Naive B cell (primary cell): Measurements from ENCODE around the gene CLSTN2. TPM values are rescaled to one million over a fixed set of nuclear protein-coding genes. Genes with fewer than 3 reads are reported as not detected.

Experiments used
- ATAC-seq, 2 donors: fragments of 150-1000 bp; cut with Tn5 transposase; 2 replicates each; pipeline ENCODE4 v1.10.0; 2021; ENCODE audit warnings: low read depth in 2 of 2, mild to moderate bottlenecking in 2 of 2, moderate library complexity in 2 of 2
- DNase-seq: peaks from one replicate; pipeline ENCODE4 v3.0.0; 2022
- H3K27ac Mint-ChIP-seq, 6 donors: one replicate each; pipeline ENCODE4 v1.8.0; 2020 to 2022; ENCODE audit warnings: mild to moderate bottlenecking in 6 of 6, mixed read lengths in 6 of 6, moderate library complexity in 5 of 6, inconsistent platforms in 2 of 6
- H3K27me3 Mint-ChIP-seq, 3 donors: one replicate each; pipeline ENCODE4 v1.8.0; 2021 to 2022; ENCODE audit warnings: mixed read lengths in 3 of 3, mild to moderate bottlenecking in 1 of 3
- H3K36me3 Mint-ChIP-seq, 2 donors: one replicate each; pipeline ENCODE4 v1.8.0; 2020 to 2022; ENCODE audit warnings: mixed read lengths in 2 of 2, inconsistent platforms in 1 of 2, mild to moderate bottlenecking in 1 of 2
- H3K4me1 Mint-ChIP-seq, 3 donors: one replicate each; pipeline ENCODE4 v1.8.0; 2020 to 2022; ENCODE audit warnings: mixed read lengths in 3 of 3, inconsistent platforms in 1 of 3, mild to moderate bottlenecking in 1 of 3, moderate library complexity in 1 of 3
- H3K4me3 Mint-ChIP-seq, 8 donors: one replicate each; pipeline ENCODE4 v1.8.0; 2020 to 2022; ENCODE audit warnings: mild to moderate bottlenecking in 8 of 8, mixed read lengths in 8 of 8, moderate library complexity in 8 of 8, inconsistent platforms in 2 of 8
- H3K9me3 Mint-ChIP-seq, 7 donors: one replicate each; pipeline ENCODE4 v1.8.0; 2020 to 2022; ENCODE audit warnings: mixed read lengths in 7 of 7, mild to moderate bottlenecking in 5 of 7, inconsistent platforms in 2 of 7, moderate library complexity in 1 of 7
- polyA plus RNA-seq, 6 donors: library from polyadenylated mRNA; unstranded; fragments of 300-500 nt; fragmentation: Illumina TruSeq; gene quantifications; one replicate each; pipeline ENCODE4 v1.2.3, GENCODE V29; 2021; ENCODE audit warnings: low read depth in 6 of 6

The CLSTN2 gene
- polyA plus RNA-seq, 6 donors from 2014 or later: not detected

DNA sequence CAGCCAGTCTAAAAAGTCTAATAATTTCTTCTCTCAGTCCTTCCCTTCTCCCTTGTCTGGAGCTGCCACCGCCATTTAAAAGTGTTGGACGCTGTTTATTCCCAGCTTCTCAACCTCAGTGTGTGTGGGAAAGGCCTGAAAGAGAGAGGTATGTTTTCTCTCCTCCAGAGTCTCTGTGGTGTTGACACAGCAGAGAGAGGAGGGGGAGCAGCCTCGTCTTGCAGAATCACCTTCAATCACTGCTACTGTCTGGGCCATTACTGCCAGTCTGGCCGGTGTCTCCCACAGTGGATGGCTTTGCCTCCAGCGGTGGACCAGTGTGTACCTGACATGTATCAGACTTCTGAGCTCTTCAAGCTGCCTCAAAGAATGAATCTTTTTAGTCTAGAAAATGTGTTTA is 641.5 kb downstream of the CLSTN2 start:
- Mint-ChIP-seq H3K9me3 (peaks cover 0 to 6% (median 0%) of the 10 kb centered on the region in 7 donors), H3K36me3 (no peaks in the 10 kb centered on the region), H3K4me3 (no peak overlapping the region), H3K27me3 (peaks cover 3 to 21% (median 14%) of the 10 kb centered on the region in 3 donors), H3K4me1 (no peaks in the 10 kb centered on the region), H3K27ac (no peak overlapping the region)
- no peak for DNase-seq
- ATAC-seq: no peak

DNA sequence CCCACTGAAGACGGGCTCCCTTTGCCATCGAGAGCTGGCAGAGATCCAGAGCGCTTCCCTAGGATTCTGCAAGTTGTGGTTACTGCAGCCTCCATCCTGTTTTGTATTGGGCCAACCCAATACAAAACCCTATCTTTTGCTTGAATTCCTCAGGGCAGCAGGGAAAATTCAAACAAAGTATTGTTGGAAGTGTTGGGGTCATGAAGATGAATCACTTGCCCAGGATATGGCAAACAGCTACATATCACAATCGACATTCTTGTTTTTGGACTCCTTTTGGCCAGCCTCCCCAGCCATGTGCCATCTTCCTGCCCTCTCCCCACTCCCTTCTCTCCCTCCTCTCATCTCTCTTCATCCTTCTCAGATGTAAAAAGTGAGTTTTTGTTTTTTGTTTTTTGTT is 642.9 kb downstream of the CLSTN2 start:
- Mint-ChIP-seq H3K36me3 (no peaks in the 10 kb centered on the region), H3K9me3 (peaks cover 0 to 6% (median 0%) of the 10 kb centered on the region in 7 donors), H3K27me3 (peaks cover 3 to 21% (median 14%) of the 10 kb centered on the region in 3 donors), H3K4me3 (peak overlapping the region in 1 of 8 donors; percentile 16), H3K4me1 (no peaks in the 10 kb centered on the region), H3K27ac (no peak overlapping the region)
- no peak for DNase-seq
- ATAC-seq: no peak

DNA sequence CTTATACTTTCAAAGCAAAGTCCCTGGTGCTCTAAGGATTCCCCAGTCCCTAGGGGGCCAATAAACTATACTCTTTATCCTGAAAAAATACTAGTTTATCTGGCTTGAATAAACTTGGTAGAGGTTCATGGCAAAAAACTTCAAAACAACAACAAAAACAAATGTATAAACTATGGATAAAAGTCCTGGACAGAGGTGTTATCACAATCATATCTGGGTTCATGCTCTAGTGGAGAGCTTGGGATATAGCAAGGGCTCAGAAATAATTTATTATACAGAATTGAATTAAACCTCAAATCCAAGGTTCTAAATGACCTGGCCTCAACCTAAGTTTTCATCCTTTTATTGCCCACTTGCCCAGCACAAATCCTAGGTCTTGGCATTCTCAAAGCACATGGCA is 644.3 kb downstream of the CLSTN2 start:
- H3K36me3 Mint-ChIP-seq: no peaks in the 10 kb centered on the region
- peaks cover 11 to 21% (median 19%) of the 10 kb centered on the region in 3 donors for H3K27me3 Mint-ChIP-seq
- no peak for ATAC-seq
- no peaks in the 10 kb centered on the region for H3K4me1 Mint-ChIP-seq
- DNase-seq: no peak
- no peak overlapping the region for H3K4me3 Mint-ChIP-seq
- H3K27ac Mint-ChIP-seq: no peak overlapping the region
- H3K9me3 Mint-ChIP-seq: peaks cover 0 to 6% (median 0%) of the 10 kb centered on the region in 7 donors

DNA sequence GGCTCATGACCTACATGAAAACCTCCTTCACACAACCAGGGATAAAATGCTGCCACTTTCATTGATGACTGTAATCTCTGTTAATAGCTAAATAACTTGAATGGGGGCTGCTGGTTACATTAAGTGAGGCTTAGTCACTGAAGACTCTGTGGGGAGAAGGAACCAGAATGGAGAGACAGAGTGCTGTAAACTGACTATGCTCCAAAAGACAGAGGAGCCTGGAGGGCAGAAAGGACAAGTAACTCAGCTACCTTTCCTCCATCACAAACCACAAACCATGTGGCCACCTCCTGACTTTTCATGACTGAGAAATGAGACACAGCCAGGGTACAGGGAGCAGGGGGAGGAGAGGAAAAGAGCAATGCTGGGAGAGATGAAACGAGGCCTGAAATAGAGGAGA is 645.8 kb downstream of the CLSTN2 start:
- ATAC-seq (no peak), DNase-seq (no peak)
- Mint-ChIP-seq H3K4me3 (no peak overlapping the region), H3K36me3 (no peaks in the 10 kb centered on the region), H3K27ac (no peak overlapping the region), H3K4me1 (no peaks in the 10 kb centered on the region), H3K27me3 (peaks cover 16 to 21% (median 19%) of the 10 kb centered on the region in 3 donors), H3K9me3 (peaks cover 0 to 6% (median 0%) of the 10 kb centered on the region in 7 donors)

DNA sequence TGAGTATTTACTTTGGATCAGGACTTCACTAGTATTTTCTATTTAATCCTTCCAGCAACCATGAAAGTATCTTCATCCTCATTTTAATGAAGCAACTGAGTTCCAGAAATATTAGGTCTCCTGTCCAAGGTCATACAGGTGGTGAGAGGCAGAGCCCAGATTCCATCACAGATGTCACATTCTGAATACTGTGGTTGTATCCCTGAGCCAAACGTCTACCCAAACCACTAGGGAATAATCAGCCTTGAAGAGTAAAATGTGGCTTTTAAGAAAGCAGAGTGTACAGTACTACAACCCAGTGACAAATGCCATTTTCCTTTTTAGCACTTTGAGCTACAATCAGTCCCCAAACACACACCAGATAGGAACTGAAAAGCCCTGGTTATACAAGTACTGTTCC is 649.6 kb downstream of the CLSTN2 start:
- H3K9me3 Mint-ChIP-seq: peaks cover 0 to 5% (median 0%) of the 10 kb centered on the region in 7 donors

DNA sequence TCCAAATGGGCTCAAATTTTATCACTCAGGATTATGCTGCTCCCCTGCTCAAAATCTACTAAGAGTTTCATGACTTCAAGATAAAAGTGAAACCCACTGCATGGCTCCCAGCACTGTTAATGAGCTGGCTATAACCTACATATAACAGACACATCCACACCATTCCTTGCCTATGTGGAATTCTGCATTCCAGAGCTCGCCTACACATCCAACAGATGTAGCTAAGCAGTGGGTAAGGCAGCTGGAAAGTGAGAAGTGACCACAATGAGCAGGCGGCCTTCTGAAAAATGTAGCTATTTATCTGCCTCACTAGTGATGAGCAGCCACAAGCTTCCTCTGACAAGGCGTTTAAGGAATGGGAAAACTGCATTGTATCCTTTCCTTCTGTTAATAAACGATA is 650.8 kb downstream of the CLSTN2 start:
- no peaks in the 10 kb centered on the region for H3K4me1 Mint-ChIP-seq
- no peak overlapping the region for H3K4me3 Mint-ChIP-seq
- no peak overlapping the region for H3K27ac Mint-ChIP-seq
- DNase-seq (no peak), ATAC-seq (no peak)
- H3K9me3 Mint-ChIP-seq: peaks cover 0 to 5% (median 0%) of the 10 kb centered on the region in 7 donors
- H3K27me3 Mint-ChIP-seq: peaks cover 13 to 23% (median 14%) of the 10 kb centered on the region in 3 donors
- H3K36me3 Mint-ChIP-seq: no peaks in the 10 kb centered on the region

More for the DNA sequence above, 649.6 kb downstream of the CLSTN2 start:
- DNase-seq (no peak), ATAC-seq (no peak)
- Mint-ChIP-seq H3K36me3 (no peaks in the 10 kb centered on the region), H3K27me3 (peaks cover 17 to 20% (median 20%) of the 10 kb centered on the region in 3 donors), H3K4me1 (no peaks in the 10 kb centered on the region), H3K4me3 (no peak overlapping the region), H3K27ac (no peak overlapping the region)

DNA sequence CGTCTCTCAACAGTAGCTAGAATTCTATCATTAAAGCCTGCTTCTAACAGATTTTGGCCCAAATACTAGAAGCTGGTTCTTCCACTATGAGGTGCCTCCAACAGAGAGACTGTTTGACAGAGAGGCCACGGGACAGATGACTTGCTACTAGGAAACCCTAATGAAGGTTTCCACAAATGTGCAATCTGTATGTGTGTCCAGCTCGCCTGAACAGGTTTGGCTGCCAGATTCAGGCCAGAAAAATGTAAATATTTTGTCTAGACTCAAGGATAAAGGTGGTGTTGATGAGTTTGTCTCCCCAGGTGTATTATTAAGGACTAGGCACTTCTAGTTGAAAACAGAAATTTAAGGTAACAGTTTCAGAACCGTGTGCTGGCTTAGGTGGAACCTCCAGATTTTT is 651.3 kb downstream of the CLSTN2 start:
- ATAC-seq (no peak), DNase-seq (no peak)
- Mint-ChIP-seq H3K4me1 (no peaks in the 10 kb centered on the region), H3K4me3 (no peak overlapping the region), H3K27me3 (peaks cover 11 to 23% (median 11%) of the 10 kb centered on the region in 3 donors), H3K9me3 (peaks cover 0 to 5% (median 0%) of the 10 kb centered on the region in 7 donors), H3K36me3 (no peaks in the 10 kb centered on the region), H3K27ac (no peak overlapping the region)

DNA sequence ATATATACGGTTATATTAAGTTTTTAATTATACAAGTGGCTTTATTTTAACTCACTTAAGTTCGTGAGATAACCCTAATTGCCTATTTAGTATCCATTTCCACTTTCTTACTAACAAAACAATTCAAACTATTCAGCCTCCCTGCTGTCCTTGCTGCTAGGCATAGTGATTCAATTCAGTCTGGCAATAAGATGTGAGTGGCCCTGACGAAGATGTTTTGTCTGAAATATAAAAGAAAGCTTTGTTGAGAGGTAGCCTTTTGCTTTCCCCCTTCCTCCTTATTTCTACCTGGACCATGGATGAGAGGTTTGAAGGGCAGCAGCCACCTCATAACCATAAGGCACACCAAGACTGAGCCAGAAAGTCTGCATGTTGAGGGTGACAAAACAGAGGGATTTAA is 653.6 kb downstream of the CLSTN2 start:
- Mint-ChIP-seq H3K9me3 (peaks cover 0 to 5% (median 0%) of the 10 kb centered on the region in 7 donors), H3K27ac (no peak overlapping the region), H3K4me1 (no peaks in the 10 kb centered on the region), H3K36me3 (no peaks in the 10 kb centered on the region), H3K27me3 (peaks cover 19 to 24% (median 23%) of the 10 kb centered on the region in 3 donors), H3K4me3 (no peak overlapping the region)
- ATAC-seq: no peak
- DNase-seq: no peak

DNA sequence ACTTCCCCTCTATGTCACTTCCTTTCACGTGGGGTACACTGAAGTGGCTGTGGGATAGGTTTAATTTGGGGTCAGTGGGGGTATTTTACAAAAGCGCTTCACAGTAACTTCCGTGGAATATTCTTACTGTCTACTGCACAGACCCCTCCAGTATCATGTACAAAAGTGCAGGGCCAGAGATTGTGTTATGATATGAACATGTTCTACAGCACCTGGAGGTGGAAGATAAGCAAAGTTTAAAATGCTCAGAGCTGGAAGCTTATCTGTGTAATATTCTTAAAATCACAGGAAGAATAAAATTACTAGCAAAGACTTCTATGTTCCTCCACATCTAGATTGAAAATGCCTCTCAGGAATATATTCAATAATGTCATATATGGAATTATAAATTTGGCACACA is 658.8 kb downstream of the CLSTN2 start:
- H3K27ac Mint-ChIP-seq: no peak overlapping the region
- H3K27me3 Mint-ChIP-seq: peaks cover 8 to 13% (median 9%) of the 10 kb centered on the region in 3 donors
- peaks cover 0 to 3% (median 0%) of the 10 kb centered on the region in 7 donors for H3K9me3 Mint-ChIP-seq
- H3K4me3 Mint-ChIP-seq: no peak overlapping the region
- DNase-seq (no peak), ATAC-seq (no peak)
- no peaks in the 10 kb centered on the region for H3K36me3 Mint-ChIP-seq
- no peaks in the 10 kb centered on the region for H3K4me1 Mint-ChIP-seq

DNA sequence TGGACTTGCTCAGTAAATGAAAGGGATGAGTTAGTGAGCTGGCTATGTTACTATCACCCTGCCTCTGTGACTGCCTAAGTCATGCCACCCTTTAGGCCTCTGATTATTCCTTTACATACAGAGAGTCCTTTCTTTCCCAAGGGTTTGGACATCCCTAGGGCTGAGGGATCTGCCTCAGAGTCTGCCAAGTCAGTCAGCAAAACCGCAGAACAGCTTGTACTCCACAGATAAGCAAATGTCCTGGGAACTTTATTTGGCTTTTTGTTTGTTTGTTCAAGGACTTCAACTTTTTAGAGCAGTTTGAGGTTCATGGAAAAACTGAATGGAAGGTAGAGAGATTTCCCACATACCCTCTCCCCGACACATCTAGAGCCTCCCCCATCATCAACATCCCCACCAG is 660.3 kb downstream of the CLSTN2 start:
- Mint-ChIP-seq H3K9me3 (peaks cover 0 to 1% (median 0%) of the 10 kb centered on the region in 7 donors), H3K27me3 (peaks cover 4 to 13% (median 9%) of the 10 kb centered on the region in 3 donors), H3K4me3 (no peak overlapping the region), H3K4me1 (no peaks in the 10 kb centered on the region), H3K36me3 (no peaks in the 10 kb centered on the region), H3K27ac (no peak overlapping the region)
- DNase-seq: no peak
- ATAC-seq: no peak

DNA sequence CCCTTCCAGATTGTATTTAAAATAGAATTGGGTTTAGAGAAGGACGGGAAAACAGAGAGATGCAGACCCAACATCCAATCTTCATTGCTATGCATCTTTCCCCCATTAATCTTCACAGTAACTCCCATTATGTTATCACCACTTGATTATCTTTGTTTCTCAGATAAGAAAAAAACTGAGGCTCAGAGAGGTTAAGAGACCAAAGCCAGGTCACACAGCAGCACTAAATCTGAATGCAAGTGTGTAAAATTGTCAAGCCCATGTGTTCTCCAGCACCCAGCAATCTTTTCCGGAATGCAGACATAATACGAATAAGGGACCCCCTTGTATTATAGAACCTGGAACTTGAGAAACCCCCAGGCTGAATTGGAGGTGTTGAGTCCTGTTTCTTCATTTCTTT is 662.4 kb downstream of the CLSTN2 start:
- Mint-ChIP-seq H3K4me3 (no peak overlapping the region), H3K4me1 (no peaks in the 10 kb centered on the region), H3K27ac (no peak overlapping the region), H3K27me3 (peaks cover 4 to 12% (median 9%) of the 10 kb centered on the region in 3 donors), H3K9me3 (peaks cover 0 to 1% (median 0%) of the 10 kb centered on the region in 7 donors), H3K36me3 (no peaks in the 10 kb centered on the region)
- ATAC-seq (no peak), DNase-seq (no peak)

DNA sequence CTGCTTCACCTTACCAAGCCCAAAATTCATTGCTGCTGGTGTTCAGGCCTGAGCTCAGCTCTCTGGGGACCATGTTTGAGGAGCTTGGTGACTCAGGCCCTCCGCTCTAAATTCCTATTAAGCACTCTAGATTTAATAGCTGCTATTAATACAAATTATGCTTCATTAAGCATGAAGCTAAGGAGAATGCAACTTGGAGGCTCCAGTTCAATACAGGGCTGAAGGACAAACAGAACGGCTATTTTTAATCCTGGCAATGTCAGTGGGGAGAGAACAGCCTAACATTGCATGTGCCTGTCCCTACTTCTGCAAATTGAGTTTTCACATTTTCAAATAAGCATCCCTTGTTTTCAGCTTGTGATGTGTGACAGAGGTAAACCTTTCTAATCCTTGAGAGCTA is 662.8 kb downstream of the CLSTN2 start:
- Mint-ChIP-seq H3K36me3 (no peaks in the 10 kb centered on the region), H3K9me3 (peaks cover 0 to 1% (median 0%) of the 10 kb centered on the region in 7 donors), H3K4me3 (no peak overlapping the region), H3K4me1 (no peaks in the 10 kb centered on the region), H3K27ac (no peak overlapping the region), H3K27me3 (peaks cover 4 to 8% (median 7%) of the 10 kb centered on the region in 3 donors)
- DNase-seq (no peak), ATAC-seq (no peak)

DNA sequence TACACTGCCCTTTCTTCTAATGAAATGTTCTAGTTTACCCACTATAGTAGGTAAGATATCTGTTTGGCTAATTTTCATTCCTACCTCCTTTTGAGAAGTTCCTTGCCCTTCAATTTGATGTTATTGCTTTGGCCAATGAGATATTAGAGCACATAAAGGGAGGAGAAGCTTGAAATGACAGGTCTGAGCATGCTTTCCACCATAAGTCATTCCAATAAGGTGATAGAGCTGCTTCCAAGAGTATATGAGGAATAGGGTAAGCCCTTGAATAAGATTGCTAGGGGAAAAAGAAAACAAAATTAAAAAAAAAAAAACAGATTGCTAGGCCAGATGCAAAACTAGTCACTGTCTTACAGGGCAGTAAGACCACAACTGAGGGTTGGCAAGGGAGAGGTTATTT is 664.0 kb downstream of the CLSTN2 start:
- peaks cover 0 to 1% (median 0%) of the 10 kb centered on the region in 7 donors for H3K9me3 Mint-ChIP-seq
- no peak overlapping the region for H3K4me3 Mint-ChIP-seq
- H3K27ac Mint-ChIP-seq: peak overlapping the region in 1 of 6 donors; percentile 41
- H3K4me1 Mint-ChIP-seq: no peaks in the 10 kb centered on the region
- DNase-seq (no peak), ATAC-seq (no peak)
- H3K27me3 Mint-ChIP-seq: no peaks in the 10 kb centered on the region
- H3K36me3 Mint-ChIP-seq: no peaks in the 10 kb centered on the region

DNA sequence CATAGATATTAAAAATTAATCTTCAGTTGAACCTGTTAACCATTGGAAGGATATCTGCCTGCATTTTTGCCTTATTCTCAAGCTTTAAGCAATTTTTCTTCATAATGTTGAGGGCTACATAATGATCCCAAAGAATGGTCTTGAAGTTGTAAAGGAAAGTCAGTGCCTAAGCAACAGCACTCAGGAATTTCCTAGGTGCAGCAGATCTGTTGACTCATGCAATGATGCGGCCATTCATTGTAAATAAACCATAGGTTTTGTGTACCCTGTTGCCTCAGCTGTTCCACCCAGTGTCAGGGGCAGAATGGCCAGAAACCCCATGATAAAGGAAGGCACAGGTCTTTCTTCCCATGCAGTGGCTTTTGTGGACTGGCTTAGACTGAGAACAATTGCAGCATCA is 664.5 kb downstream of the CLSTN2 start:
- H3K4me1 Mint-ChIP-seq: no peaks in the 10 kb centered on the region
- peaks cover 0 to 1% (median 0%) of the 10 kb centered on the region in 7 donors for H3K9me3 Mint-ChIP-seq
- ATAC-seq: no peak
- H3K27ac Mint-ChIP-seq: no peak overlapping the region
- no peaks in the 10 kb centered on the region for H3K36me3 Mint-ChIP-seq
- H3K27me3 Mint-ChIP-seq: no peaks in the 10 kb centered on the region
- no peak overlapping the region for H3K4me3 Mint-ChIP-seq
- DNase-seq: no peak

DNA sequence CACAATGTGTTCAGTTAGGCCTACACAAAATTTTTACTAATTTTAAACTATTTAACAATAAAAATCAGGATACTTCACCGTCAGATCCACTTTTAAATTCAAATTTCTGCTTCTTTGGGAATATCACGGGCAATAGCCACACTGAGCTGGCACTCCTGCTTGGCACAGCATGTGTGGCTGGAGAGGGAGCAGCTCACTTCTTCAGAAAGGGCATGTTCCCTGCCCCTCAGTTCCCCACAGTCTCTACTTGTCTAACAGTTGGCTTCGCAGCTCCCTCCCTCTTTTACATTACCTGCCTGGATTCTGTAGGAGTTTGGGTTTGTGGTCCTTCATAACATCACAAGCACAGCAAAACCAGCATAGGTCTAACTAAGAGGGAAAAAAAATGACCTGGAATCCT is 666.9 kb downstream of the CLSTN2 start:
- Mint-ChIP-seq H3K36me3 (no peaks in the 10 kb centered on the region), H3K27me3 (peaks cover 0 to 5% (median 0%) of the 10 kb centered on the region in 3 donors), H3K4me1 (no peaks in the 10 kb centered on the region), H3K27ac (no peak overlapping the region), H3K4me3 (no peak overlapping the region), H3K9me3 (peaks cover 0 to 10% (median 4%) of the 10 kb centered on the region in 7 donors)
- ATAC-seq: no peak
- no peak for DNase-seq
